Measurements from ENCODE around the gene GALNT2.

DNA sequence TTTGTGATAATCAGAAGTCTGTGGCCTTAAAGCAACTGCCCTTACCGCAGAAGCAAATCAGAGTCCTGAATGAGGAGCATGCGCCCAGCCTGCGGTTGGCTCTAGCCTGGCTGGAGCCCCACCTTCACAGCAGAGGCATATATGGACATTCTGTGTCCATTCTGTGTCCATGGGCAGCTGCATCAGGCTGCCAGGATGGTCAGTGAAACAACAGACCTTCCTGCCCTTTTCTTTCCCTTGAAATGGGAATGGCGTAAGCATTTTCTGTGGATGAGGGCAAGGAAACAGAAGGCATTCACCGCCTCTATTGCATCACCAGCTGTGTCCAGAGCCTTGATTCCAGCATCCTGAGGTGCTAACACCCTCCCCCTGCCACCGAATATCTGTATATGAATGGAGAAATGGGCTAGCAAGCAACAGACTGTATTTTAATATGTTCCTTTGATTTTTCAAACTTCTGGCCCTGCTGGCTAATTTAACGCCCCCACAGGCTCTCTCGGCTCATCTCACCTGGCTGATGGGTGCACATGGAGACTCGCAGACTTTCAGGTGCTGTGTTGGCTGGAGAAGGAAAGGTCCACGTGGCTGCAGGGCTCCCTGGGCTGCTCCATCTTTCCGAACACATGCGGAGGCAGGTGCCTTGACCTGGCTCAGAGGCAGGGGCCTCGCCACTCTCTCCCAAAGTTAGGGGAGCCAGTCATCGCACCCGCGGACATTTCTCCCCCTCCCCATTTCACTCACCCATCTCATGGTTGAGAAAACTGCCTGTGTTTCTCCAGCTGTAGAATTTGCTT, 159.2 kb downstream of the GALNT2 start:
- TF ChIP-seq EP300 (IDR thresholded peaks at IDR 0.05; ENCODE audit: borderline replicate concordance in 1 of 2, control insufficient read depth in 1 of 2, low read depth in 2 of 2, low read length in 2 of 2) (no peak), POLR2A (IDR thresholded peaks at IDR 0.05; ENCODE audit: low read depth, low read length) (no peak), SRF (IDR thresholded peaks at IDR 0.05; ENCODE audit: low read depth in 2 of 2, low read length in 2 of 2) (no peak), FOXM1 (IDR thresholded peaks at IDR 0.05; ENCODE audit: low read depth, low read length) (no peak), SIN3A (IDR thresholded peaks at IDR 0.05; ENCODE audit: low read depth, low read length) (no peak), NFYB (IDR thresholded peaks at IDR 0.05; ENCODE audit: insufficient read depth, low read depth, low read length) (no peak)
